Non-pigmented ciliary epithelial cell (primary cell): ENCODE results near the gene INAVA.

Experiments
- DNase-seq: peaks from one replicate; pipeline ENCODE4 v3.0.0-alpha.2; 2010; ENCODE audit warnings: low read depth

INAVA gene, protein sequence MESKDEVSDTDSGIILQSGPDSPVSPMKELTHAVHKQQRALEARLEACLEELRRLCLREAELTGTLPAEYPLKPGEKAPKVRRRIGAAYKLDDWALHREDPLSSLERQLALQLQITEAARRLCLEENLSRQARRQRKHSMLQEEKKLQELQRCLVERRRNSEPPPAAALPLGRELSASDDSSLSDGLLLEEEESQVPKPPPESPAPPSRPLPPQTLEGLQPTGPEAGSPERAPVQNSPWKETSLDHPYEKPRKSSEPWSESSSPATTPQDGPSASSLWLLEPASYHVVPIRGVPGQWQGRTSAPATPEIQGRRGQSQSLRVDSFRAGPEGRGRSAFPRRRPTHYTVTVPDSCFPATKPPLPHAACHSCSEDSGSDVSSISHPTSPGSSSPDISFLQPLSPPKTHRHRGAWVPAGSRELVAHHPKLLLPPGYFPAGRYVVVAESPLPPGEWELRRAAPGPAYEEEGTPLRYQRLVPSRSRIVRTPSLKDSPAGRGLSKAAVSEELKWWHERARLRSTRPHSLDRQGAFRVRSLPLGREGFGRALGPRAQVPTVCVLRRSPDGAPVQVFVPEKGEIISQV

DNA sequence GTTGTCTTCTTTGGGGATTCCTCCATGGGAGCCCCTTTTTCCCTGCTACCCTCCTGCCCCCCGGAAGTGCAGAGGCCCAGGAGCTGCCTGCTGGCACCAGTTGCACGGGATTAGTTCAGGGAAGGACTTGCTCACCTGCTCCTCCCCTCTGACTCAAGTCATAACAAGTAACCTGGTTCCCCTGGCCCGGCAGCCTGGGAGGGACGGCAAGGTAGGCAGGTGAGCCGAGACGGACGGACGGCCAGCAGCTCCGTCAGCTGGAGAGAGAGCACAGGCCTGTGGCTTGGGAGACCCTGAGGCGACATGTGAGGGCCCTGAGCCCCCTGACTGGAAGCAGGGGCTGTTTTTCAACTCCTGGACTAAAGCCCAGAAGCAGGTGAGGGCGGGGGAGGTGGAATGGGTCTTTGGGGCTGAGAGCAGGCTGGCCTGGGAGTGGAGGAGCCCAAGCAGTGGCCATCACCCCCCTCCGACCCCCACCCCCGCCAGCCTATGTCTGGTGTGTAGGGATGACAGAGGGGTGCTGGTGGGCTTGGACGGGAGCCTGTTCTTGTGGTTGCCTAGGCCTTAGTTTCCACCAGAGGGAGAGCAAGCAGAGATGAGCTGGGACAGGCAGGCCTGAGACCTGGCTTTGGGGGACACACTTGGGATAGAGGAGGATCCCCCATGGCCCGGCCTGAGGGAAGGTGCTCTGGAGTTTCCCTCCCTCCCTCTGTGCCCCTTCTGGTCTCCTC, at the start of gene INAVA:
TSS of gene INAVA (plus strand) at position 189 of the 731 bp plus-strand sequence. CDS start 3,501 bp downstream, outside the sequence.
- DNase-seq, result no peak

DNA sequence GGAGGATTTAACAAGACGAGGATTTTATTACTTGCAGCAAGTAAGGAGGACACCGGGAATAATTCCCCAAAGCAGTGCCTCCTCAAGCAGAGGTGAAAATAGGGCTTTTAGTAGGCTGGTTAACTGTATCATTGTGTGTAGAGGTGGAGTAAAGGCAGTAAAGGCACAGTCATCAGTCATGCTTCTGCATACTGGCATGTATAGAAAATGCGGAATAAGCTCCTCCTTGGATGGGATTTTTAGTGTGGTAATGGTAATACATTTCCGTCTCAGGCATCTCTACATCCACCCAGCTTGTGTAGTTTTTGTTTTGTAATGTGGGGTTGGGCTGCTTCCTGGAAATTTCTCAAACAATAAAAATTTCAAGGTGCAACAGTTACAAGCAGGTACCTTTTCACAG, 49.3 kb upstream of the INAVA start:
- DNase-seq, result no peak

DNA sequence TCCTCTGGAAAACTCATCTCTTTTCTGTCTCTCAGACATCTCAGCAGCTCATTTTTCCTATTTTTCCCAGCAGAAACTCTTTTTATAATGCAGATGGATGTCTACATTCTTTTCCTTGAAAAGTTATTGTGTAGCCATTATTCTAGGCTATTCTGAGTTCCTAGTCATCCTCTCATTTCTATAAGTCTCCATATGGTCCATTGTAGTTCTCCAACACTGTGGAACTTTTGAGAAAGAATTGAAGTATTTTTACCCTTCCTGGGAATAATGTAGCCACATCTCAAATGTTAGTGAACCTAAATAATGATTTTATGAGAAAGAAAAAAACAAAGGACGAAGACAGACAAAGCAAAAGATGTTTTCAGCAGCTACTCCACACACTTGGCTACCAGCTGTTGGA, 48.3 kb upstream of the INAVA start:
- no peak for DNase-seq

DNA sequence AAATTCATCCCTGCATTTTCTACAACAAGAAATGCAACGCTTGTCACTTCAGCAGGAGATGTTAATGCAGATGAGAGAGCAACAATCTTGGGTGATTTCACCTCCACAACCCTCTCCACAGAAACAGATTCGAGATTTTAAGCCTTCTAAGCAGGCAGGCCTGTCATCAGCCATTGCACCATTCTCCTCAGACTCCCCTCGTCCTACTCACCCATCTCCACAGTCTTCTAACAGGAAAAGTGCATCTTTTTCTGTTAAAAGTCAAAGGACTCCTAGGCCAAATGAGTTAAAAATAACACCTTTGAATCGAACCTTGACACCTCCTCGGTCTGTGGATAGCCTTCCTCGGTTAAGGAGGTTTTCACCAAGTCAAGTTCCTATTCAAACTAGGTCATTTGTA, 45.3 kb upstream of the INAVA start:
- no peak for DNase-seq

DNA sequence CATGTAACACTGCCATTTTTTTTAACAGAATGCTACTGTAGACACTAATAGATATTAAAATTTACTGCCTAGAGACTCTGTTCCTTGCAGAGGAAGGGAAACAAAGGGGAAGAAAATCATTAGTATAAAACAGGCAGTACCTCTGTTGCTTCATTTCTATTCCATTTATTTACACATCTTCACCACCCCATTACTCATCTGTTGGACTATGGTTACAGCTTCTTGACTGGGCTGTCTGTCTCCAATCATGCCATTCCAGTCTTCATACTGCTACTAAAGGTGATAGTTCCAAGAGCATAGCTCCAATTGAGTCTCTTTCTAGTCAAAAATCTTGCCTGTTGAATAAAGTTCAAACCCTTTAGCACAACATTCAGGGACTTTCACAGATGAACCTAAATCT, 44.1 kb upstream of the INAVA start:
- DNase-seq, result no peak

DNA sequence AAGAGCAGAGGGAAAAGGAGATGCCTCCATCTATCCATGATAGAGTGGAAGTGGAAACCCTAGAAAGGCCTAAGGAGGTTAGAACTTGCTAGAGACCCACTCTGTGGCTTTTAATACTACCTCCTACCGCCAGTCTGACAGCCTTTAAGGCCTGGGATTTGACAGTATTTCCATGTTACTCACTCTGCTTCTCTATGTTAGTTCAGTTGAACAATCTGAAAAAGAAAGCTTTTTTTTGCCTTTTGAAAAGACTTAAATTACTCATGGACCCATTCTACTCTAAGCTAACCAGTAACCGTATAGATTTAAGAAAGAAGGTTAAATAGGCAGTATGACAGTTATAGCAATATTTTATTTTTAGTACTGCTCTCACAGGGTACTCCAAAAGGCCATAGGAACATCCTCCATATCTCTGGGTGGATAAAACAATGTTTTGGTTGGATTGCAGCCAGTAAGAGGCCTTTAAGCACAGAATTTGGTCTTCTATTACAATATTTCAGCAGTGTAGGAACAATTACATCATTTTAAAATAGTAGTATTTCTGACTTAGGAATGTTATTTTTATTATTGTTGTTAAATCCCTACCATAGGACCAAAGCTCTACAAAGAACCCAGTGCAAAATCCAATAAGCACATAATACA, 37.9 kb upstream of the INAVA start:
- DNase-seq, result peak; percentile 32

DNA sequence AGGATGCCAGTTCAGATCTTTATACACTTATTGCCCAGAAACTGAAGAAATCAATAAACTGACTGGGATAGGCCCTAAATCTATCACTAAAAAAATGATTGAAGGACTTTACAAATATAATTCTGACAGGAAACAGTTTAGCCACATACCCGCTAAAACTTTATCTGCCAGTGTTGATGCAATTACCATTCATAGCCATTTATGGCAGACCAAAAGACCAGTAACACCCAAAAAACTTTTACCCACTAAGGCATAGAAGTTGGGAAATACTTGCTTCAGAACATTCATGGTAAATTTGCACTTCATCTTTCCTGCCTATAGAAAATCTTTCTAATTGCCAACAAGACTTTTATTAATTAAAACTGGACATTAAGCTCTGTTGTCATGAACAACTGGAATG, 36.9 kb upstream of the INAVA start:
- no peak for DNase-seq

DNA sequence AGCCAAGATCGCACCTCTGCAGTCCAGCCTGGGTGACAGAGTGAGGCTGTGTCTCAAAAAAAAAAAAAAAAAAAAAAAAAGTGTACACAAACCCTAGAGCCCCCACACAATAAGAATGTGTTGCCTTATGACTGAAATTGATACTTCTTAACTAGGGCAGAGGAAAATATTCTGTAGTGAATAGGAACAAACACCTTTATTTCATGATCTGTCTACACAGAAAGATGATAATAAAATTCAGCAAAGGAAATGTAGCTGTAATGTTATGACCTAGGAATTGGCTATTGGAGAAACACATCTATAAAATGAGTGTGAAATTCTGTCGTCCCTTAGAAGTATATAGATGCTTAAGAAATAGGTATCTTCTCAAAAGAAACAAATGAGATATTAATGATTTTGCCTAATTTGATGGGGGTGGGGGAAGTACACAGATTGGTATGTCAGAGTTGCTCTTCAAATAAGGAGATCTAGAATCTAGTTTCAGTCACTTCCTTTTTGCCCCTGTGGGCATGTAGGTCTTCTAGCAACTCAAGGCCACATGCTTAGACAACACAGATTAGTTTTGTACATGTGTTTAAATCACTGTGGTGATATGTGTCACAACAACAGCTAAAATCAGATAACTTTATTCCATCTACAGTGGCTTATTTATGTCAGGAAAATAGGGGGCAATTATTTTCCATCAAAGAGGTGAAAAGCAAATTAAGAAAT, 32.6 kb upstream of the INAVA start:
- no peak for DNase-seq

DNA sequence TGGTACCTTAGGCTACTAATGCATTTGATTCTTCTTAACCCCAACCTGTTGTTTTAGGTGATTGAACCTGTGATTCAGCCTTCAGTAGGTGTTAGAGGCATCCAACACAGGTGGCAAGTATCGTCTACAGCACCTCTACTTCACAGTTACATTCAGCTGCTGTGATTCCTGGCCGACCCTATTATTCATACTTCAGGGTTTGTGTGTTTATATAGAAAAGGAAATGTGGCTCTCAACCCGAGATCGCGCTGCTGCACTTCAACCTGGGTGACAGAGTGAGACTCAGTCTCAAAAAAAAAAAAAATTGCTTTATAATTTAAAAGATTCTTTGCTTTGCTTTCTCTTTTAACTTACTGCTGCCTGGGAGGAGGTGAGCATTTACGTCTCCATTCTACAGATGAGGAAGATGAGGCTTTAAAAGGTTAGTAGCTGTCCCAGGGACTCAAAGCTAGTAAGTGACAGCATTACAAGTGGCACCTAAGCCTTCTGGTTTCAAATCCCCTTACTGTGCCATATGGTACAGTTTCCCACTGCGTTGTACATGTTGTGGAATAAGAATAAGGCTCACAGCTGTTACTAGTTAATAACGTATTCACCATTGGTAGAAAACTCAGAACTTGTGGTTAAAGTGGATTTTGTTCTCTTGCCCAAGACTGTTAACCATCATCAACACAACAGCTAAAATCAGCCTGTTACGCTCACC, 31.8 kb upstream of the INAVA start:
- no peak for DNase-seq

DNA sequence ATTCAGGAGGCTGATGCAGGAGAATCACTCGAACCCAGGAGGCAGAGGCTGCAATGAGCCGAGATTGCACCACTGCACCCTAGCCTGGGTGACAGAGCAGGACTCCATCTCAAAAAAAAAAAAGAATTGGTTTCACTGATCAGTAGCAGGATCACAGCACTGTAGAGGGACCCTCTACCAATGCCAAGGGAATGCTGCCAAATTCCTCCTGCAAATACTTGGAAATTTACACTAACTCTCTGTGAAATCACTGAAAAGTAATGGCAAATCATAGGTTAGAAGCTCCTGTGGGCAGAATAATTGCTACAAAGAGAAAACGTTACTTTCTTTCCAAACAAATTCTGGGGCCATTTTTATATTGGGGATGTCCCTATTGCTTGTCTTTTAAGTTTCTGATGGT, 28.6 kb upstream of the INAVA start:
- no peak for DNase-seq

DNA sequence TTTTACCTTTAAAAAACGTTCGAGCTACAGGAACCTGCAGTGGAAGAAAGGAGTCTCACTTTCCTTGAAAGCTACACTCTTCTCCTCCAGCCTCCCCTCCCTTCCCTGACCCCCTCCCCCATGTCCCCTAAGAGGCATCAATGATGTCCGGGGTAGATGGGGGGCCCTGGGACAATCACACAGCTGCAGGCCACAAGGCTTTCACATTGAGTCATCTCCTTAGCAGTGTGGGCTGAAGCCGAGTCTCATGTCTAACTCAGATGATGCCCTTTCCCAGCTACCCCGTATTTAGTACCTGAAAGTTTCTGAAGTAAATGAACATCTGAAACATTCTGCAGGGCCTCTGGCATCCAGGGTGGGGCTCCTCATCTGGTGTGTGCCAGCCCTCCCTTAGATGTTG, 28.2 kb upstream of the INAVA start:
- DNase-seq, result no peak

DNA sequence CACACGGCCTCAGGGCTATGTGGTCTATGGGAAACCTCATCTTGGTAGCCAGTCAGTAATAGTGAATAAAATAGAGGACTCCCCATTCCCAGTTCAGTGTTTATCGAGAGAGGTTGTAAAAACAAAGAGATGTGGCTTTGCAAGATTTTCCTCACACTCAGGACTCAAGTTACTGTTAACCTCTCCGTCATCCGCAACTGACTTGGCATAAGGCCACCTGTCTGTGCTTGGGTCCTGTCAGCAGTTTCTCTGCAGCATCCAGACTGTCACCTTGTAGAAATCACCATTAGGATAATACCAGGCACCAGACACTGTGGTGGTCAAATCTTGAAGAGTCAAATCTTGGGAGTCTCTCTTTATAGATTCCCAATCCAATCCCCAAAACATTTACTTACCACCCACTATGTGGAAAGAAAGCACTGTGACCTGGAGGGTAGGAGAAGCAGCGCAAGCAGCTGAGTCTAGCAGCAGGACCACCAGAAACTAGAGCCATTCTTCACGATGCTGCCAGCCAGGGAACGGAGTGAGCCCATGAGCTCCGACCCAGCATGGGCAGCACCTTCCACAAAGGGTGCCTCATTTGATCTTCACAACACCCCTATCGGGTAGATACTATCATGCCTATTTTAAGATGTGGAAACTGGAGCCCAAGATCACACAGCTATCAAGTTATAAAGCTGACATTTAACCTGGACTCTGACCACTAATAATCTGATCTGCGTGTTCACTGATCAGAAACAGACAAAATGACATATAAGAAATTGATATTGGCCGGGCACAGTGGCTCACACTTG, 27.5 kb upstream of the INAVA start:
- no peak for DNase-seq

DNA sequence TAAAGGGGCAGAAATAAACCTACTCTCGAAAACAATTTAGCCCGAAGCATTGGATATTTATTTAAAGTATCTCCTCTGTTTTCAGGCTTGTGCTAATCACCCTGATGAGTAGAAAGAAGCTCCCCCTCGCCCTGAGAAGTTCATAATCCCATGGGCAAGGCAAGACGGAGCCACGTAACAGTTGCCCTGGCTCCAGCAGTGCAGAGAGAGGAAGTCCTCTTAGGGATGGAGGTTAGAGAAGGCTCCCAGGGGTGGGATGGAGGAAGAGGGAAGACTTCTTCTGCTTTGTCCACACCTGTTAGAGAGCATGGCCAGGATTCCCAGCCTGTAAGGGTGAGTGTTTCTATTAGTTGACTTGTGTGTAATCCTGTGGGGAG, 25.3 kb upstream of the INAVA start:
- no peak for DNase-seq

DNA sequence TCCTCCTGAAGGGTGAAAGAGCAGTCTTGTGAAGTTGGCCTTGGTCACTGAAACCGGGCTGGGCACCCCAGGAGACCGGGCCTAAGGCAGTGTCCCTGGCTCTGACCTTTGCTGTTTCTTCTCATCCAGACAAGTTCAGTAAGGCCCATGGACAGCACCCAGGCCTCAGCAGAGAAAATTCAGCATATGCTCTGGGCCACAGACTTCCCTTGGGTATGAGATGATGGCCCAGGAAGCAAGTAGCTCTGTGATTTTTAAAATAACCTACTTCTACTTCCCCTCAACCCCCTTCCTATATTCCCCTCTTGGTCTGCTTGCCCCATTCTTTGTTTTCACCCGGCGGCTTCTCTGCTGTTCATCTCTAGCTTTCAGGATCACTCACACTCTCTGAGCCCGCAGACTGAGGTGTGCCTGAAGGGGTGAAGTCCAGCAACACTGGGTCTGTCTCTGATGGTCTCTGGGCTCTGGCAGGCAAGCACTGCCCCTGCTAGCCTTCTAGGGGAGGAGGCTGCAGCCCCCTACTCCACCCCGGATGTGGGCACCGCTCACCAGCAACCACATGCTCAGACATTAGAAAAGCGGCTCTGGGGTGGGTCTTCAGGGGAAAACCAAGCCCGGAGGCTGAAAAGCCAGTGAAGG, 24.8 kb upstream of the INAVA start:
- DNase-seq, result no peak

DNA sequence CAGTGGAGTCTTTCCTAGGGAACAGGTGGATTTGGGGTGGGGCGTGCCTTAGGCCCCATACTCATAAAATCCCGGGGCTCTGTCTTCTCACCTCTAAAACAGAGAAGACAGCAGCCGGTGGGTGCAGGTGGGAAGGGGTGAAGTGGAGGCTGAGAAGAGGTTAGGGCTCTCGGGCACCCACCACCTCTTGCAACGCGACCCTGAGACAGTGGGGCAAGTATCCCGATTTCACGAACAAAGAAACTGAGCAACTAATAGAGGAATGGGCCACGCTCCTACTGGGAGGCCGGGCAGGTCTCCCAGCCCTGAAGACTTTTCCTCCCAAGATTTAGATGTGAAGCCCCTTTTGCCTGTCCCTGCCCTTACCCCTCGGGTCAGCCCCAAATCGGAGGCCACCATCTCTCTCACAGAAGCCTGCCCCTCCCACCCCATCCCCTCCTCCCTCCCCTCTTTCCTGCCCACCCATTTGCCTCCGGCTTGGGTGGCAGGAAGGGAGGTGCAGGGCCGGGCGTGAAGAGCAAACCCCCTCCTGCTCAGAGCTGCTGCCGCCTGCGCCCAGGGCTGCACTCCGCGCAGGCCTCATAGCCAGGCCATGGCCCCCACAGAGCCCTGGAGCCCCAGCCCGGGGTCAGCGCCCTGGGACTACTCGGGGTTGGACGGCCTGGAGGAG, 22.1 kb upstream of the INAVA start, which contains the start of gene GPR25:
TSS of gene GPR25 (plus strand) at position 536 of the 670 bp plus-strand sequence. CDS start at position 593, 57 bp downstream.
- no peak for DNase-seq

DNA sequence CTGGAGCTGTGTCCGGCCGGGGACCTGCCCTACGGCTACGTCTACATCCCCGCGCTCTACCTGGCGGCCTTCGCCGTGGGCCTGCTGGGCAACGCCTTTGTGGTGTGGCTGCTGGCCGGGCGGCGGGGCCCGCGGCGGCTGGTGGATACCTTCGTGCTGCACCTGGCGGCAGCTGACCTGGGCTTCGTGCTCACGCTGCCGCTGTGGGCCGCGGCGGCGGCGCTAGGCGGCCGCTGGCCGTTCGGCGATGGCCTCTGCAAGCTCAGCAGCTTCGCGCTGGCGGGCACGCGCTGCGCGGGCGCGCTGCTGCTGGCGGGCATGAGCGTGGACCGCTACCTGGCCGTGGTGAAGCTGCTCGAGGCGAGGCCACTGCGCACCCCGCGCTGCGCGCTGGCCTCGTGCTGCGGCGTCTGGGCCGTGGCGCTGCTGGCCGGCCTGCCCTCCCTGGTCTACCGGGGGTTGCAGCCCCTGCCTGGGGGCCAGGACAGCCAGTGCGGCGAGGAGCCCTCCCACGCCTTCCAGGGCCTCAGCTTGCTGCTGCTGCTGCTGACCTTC, 21.5 kb upstream of the INAVA start:
- no peak for DNase-seq

DNA sequence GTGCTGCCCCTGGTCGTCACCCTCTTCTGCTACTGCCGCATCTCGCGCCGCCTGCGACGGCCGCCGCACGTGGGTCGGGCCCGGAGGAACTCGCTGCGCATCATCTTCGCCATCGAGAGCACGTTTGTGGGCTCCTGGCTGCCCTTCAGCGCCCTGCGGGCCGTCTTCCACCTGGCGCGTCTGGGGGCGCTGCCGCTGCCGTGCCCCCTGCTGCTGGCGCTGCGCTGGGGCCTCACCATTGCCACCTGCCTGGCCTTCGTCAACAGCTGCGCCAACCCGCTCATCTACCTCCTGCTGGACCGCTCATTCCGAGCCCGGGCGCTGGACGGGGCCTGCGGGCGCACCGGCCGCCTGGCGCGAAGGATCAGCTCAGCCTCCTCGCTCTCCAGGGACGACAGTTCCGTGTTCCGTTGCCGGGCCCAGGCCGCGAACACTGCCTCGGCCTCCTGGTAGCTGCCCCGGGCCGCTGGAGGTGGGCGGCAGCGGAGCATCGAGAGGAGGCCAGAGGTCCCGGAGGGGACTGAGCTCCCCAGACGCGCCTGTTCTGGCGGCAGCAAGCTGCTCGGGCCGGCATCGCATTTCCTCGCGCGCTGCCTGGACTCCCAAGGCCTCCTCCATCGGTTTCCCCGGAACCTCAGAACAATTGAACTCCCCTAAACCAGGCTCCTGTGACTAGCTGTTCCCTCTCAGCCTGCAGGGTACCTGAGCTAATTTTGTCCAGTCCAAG, 20.9 kb upstream of the INAVA start:
- DNase-seq, result no peak

DNA sequence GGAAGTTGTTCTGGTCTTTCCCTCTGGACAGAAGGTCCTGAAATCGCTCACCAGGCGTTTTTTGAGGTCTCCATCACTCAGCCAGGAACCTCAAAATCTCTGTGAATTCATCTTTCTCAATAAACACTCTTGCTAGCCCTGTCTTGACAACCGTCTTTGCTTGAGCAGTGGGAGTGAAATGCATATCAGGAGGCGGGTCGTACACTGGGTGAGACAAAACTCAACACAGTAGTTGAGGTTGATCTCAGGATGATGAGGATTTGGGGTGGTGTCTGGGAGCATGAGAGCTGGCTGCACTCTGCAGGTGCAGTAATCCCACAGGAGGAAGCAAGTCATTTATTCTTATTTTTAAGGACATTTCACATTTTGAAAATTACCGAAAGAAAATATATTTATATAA, 20.0 kb upstream of the INAVA start:
- no peak for DNase-seq
